ENCODE data around the gene LCN9.

The LCN9 gene

GRCh38 chr9:135673941-135674340 is 10.8 kb downstream of the LCN9 start:
- no peak for DNase-seq

DNA sequence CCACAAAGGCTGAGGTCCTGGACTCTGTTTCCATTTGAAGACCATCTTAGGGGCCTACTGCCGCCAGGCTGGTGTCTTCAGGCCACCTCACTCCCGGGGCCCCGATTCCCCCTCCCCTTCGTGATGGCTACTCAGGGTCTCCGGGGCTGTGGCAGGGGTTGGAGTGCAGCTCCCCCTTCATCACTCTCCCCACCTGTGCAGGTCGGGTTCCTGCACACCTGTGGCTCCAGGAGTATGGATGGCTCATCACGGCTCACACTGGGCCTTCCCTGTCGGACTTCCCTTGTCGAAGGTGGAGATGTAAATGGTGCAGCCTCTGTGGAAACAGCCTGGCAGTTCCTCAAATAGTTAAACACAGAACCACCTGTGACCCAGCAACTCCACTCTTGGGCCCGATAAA is 11.9 kb downstream of the LCN9 start:
- no peak for DNase-seq

DNA sequence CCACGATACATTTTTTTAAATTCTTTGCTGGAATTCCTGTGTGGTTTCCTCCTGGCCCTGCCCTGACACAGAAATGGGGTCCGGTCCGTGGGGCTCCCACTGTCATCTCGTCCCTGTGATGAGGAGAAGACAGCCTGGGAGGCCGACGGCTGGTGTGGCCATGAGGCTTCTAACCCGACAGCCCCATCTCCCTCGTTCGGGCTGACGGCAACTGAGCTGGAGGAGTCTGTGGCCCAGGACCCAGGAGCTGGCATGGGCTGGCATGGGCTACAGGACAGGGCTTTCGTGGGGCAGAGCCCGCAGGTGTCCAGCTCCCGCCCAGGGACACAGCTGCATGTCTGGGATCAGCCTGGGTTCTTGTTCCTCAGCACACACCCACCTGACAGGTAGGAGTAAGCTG is 13.8 kb downstream of the LCN9 start:
- DNase-seq, result no peak

- DNase-seq, result no peak
Observed at GRCh38 chr9:135677641-135678168, 14.6 kb downstream of the LCN9 start.

DNA sequence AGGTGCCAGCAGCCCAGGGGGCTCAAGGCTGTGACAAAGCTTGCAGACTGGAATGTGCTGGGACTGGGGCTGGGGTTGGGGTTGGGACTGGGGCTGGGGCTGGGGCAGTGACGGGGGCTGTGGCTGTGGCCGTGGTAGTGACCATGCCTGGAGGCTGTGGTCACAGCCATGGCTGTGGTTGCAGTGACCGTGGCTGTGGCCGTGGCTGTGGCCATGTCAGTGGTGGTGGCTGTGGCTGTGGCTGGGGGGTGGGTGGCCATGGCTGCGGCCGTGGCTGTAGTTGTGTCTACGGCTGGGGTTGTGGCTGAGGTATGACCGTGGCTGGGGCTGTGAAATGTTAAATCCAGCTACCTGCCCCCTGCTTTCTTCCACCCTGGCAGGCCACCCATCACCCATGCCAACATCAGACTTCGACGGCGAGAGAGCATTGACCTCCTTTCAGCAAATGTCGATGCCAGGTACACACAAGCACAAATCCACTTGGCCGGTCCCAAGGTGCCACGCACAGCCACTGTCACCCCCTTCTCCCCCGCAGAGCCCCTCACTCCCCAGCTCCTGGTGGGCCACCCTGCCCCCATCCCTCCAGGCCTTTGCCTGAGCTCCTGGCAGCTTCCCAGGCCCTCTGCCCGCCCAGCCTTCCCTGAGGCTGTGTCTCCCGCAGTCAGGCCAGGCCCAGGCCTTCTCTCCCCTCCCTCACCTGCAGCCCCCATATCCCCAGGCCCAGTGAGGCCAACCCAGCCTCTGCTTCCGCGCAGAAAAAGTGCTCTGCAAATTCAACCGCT is 15.3 kb downstream of the LCN9 start:
- no peak for DNase-seq

DNA sequence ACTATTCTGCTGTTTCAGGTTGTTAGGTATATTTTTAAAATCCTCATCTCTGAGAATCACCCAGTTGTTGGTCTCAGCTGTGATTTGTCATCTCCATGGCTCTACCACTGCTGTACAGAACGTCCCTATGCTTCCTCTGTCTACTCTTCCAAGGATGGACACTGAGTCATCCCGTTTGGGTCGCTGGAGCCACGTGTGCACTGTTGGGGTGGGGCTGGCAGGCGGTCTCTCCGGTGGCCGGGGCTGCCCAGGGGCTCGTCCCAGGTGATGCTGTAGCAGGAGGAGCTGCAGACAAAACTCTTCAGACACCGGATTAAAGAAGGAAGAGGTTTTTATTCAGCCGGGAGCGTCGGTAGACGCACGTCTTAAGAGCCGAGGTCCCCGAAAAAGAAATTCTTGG is 16.9 kb downstream of the LCN9 start:
- DNase-seq, result no peak

- DNase-seq, result no peak
Observed at GRCh38 chr9:135681161-135681560, 18.1 kb downstream of the LCN9 start.

- no peak for DNase-seq
Observed at GRCh38 chr9:135683401-135684034, 20.4 kb downstream of the LCN9 start.

GRCh38 chr9:135684691-135685090 is 21.6 kb downstream of the LCN9 start:
- no peak for DNase-seq

DNA sequence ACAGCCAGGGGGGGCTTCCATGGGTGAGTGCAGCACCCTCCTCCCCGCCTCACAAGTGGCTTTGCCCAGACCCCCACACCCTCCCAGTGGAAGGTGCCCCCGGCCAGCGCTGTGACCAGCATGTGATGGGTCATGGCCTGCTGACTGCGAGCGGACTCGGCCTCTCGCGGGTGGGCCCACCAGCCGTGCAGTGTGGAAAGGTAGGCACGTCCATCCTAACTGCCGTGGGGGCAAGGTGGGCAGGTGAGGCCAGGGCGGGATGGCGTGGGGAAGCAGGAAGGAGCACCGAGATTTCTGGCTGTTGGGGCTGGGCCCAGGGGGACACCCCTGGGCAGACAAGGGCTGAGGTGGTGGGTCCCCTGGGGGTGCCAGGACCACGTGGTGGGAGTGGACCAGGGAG is 24.1 kb downstream of the LCN9 start:
- DNase-seq, result no peak

GRCh38 chr9:135689011-135689410 is 25.9 kb downstream of the LCN9 start:
- DNase-seq, result no peak

DNA sequence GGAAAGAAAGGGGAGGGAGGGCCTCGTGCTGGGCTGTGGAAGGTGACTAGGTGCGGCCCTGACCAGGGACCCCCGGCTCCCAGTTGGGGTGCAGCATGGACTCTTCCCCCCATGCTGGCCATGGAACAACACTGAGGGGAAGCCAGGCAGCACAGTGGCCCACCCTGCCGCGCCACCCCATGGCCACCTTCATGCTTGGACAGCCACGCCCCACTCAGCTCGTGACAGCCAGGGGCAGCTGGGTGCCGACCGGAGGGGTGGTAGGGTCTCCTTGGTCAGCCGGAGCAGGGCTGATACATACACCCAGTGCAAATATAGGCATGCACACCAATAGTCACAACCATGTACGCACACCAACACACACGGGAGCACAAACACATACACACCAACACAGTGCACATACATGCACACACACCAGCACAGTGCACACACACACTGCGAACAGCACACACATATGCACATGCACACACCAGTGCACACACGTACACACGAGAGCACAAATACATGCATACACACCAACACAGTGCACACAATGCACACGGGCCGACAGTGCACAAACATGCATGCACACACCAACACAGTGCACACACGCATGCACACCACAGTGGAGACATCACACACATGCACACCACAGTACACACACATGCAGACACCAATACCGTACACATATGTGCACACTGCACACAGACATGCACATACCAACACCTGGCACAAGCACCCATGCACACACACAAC is 27.9 kb downstream of the LCN9 start:
- no peak for DNase-seq

DNA sequence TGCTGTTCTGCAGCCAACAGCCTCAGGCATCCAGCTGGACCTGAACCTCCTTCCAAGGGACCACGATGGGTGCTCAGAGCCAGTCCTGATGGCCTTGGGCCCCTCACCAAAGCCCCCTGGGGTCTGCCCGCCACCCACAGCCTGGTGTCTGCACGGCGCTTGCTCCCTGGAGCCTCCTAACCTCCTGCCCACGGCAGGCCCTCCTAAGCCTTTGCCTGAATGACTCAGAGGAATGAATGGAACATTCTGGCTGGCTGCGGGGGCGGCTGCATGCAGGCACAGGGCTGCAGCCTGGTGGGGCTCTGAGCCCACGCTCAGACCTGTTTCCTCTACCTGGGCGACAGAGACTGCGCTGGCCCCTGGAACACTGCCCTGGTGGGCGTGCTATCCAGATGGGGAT is 29.3 kb downstream of the LCN9 start:
- DNase-seq, result no peak

DNA sequence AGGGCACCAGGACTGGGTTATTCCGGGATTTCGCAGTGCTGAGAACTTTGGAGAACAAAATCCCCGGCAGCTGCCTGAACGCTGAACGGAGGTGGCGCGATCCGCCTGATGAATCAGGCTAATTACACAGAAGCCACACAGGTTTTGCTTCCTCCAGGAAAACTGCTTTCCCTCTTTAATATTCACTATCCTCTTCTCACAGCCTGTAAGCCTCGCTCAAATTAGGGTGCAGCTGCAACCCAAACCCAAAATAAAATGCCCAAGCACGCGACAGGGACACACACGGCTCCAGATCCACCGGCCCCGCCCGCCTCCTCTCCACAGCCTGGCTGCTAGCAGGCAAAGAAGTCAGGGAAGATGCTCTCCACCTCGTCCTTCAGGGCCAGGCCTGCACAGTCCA is 30.2 kb downstream of the LCN9 start:
- DNase-seq, result no peak

DNA sequence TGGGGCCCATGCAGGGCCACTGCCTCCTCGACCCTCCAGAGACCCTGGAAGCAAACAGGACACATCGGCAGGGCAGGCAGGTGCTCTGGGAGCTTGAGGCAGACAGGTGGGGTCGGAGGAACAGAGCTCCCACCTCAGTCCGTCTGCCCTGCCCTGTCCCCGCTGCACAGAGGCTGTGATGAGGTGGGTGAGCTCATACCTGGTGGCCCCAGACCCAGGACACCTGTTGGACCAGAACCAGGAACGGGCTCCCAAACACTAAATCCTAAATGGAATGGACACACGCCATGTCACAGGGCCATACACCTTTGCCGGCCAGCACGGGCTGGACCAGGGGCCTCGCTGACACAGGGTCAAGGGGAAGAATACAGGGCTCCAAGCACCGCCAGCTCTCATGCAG is 30.7 kb downstream of the LCN9 start:
- DNase-seq, result no peak

GRCh38 chr9:135694414-135694813 is 31.3 kb downstream of the LCN9 start:
- DNase-seq, result no peak

DNA sequence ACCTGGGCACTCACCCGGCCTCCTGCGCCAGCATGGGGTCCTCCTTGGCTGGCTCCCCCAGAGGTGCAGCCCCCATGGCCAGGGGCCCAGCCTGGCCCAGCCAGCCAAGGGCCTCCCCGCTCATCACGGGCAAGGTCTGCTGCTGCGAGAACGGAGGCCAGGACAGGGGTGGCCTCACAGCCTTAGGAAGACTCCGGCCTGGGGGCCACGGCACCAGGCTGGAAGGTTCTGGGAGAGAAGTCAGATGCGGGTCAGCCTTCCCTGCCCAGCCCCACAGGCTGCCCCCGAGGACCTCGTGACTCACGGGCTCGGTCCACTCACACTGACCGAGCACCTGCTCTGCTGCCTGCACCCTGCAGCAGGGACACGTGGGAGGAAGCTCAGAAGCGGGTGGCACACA is 31.9 kb downstream of the LCN9 start:
- no peak for DNase-seq

DNA sequence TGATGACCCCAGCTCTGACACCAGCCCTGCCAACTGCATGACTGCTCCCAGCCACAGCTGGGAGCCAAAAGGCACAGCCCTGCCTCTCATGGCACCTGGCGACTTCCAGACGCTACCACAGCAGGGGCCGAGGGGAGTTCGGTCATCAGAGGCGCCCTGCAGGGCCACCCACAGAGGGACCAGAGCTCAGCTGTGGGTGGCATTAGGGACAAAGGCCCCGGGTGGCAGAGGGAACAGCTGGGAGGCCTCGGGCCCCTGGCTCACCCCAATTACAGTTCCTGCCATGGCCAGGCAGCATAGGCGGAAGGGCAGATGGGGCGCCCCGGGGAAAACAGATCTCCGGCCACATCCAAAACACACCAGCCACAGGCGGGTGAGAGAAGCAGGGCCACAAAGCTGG is 32.5 kb downstream of the LCN9 start:
- no peak for DNase-seq

- no peak for DNase-seq
Observed at GRCh38 chr9:135696446-135696845, 33.3 kb downstream of the LCN9 start.

- no peak for DNase-seq
Observed at GRCh38 chr9:135697226-135697625, 34.1 kb downstream of the LCN9 start.

DNA sequence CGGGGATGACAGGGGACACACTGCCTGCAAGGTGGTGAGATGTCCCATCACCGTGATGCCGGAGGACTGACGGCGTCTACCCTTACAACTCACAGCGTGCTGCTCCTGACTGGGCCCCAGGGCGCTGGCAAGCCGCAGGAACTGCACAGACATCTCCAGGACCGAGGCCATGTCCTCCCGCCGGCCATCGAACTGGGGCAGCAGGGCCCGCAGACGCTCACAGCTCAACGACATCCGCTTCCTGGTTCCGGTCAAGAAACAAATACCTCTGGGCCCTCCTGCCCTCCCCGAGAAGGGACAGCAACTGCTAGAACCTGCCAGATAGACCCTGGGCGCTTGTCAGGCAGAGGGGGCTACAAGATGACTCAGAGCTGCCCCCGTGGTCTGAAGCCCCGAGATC is 35.1 kb downstream of the LCN9 start:
- DNase-seq, result no peak

- no peak for DNase-seq
Observed at GRCh38 chr9:135698767-135699166, 35.7 kb downstream of the LCN9 start.

DNA sequence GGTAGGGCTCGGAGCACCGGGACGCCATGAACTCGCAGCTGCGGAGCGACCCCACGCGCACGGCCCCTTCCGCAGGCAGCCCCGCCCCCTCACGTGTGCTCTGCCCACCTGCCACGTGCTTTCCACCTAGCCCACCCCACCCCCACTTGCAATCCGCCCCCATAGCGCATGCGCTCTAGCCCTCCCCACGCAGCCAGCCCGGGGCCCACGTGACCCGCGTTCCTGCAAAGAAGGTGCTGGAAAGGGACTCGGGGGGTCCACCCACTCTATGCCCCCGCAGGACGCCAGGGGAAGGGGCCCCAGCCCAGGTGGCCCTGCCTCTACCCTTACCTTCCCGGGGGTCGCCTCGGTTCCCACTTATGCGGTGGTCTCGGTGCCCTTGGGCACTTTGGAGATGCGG is 36.3 kb downstream of the LCN9 start, which contains the start of gene SOHLH1:
Gene SOHLH1, minus strand, starts transcription at position 42 of the 400 bp plus-strand sequence. Its CDS starts 14 bp downstream, at position 28.
- no peak for DNase-seq

GRCh38 chr9:135700525-135700924 is 37.4 kb downstream of the LCN9 start:
- DNase-seq, result no peak

All from activated CD4-positive, alpha-beta T cell treated with anti-CD3 and anti-CD28 coated beads, Interleukin-2, amount 50 U/mL, for 16 hours (primary cell).